ENCODE measurements around the gene CALCOCO1.

Gene CALCOCO1

DNA sequence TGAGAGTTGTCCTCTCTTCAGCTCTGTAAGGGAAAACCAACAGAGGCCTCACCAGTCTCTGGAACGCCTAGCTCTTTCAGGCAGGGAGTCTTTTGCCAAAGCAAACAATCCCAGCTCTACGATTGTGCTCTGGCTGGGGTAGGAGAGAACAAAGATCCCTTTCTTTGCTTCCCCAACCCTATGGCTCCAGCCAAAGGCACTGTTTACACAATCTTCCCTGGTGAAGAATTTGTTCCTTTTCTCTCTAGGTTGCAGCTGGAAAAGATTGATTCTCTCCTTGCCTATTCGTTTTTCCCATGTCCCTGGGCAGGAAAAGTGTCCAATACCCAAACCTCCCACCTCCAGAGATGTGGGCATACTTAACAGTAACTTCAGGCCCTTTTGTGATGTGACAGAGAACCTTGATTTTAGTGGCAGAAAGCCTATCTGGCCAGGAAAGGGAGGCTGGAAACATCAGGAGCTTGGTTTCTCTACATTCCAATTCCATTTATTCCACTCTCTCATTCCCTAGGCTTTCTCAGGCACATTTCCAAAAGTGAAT lies 68.2 kb downstream of the CALCOCO1 start:
- FAIRE-seq = no peak

All from G401.6 (cell line).